Astrocyte of the hippocampus (primary cell): ENCODE results near the gene ZDHHC7.
A peak's percentile ranks its signal among the peaks of the same experiment; 100 is the strongest.

Experiments
- DNase-seq: peaks from one replicate; pipeline ENCODE4 v3.0.0; 2011; ENCODE audit warnings: low read depth, low spot score

Gene ZDHHC7

DNA sequence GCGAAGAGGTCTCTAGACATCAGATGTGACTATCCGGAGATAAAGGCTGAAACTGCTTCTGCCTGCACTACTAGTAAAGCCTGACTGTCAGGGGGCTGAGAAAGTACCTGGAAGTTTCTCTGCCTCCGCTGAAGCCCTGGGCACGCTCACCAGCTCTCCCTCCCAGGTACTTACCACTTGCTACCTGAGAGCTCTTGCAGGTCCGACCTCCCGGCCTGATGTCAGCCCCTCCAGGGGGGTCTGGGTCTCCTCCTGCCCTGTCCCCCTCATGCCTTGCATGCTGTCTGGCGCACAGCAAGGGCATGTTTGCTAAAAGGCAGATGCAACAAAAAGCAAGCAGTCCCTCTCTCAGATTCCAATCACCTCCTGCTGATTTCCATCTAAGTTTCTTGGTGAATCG lies 17.4 kb downstream of the ZDHHC7 start:
- DNase-seq: no peak

DNA sequence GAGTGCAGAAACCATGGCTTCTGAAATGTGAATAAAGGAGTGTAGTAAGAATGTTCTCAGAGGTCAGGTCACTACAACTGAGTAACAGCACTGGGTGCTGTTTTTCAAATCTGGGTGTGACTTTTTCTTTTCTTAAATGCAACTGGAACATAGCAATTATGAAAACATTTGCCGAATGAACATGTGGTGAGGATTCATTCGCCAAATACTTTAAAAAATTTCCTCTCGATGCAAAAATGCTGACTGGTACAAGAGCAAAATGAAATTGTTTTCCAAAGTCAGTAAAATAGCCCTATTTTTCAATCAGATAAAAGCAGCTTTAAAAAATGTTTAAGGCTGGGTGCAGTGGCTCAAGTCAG lies 18.6 kb downstream of the ZDHHC7 start:
- DNase-seq: no peak

DNA sequence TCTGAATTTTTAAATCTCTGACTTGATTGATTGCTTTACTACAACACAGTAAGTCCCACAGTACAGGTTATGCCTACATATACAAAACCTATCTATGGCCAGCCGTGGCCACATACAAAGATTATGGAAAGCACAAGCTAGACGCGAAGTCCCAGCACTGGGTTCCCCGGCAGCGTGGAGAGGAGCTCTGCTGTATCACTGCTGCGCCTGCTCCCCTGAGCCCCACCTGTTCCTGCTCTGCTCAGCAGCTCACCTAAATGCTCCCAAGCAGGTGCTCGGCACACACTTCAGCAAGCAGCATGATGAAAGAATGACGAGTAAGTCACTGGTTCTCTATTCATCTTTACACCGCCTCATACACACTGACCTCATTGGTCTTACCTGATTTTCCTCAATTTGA lies 20.6 kb downstream of the ZDHHC7 start:
- DNase-seq: no peak

DNA sequence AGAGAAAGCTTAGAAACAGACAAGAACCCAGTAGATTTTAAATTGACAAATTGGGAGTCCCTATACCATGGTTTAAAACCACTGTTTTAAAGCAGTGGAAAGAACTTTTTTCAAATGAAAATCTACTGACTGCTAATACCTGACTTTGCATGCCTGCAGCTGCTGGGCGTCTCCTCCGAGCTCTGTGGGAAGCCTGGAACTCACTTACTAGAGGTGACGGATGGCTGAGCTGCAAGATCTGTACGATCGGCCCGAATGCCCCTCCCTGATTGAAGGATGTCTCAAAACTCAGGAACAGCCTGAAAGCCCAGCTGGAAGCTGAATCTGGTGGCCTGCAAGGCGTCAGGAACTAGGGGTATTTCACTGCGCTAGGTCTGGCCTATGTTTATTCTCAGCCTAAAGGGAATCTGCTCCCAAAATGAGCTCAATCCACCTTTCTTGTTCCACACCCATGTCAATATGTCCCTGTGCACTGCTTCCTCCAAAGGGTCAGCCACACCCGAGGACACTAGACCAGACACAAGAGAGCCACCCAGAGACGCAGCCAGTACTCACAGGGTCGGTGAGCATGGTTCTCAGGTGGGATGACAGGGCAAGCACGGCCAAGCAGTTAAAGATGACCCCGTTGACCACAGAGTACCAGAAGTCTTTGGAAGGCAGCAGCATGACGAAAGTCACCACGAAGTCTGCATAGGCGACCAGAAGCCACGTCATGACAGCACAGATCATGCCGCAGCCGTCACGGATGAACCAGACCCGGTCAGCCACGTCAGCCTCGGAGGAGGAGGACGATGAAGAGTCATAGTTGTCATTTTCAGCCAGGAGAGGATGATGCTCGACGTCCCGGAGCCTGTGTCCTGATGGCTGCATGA lies 21.4 kb downstream of the ZDHHC7 start:
- no peak for DNase-seq

DNA sequence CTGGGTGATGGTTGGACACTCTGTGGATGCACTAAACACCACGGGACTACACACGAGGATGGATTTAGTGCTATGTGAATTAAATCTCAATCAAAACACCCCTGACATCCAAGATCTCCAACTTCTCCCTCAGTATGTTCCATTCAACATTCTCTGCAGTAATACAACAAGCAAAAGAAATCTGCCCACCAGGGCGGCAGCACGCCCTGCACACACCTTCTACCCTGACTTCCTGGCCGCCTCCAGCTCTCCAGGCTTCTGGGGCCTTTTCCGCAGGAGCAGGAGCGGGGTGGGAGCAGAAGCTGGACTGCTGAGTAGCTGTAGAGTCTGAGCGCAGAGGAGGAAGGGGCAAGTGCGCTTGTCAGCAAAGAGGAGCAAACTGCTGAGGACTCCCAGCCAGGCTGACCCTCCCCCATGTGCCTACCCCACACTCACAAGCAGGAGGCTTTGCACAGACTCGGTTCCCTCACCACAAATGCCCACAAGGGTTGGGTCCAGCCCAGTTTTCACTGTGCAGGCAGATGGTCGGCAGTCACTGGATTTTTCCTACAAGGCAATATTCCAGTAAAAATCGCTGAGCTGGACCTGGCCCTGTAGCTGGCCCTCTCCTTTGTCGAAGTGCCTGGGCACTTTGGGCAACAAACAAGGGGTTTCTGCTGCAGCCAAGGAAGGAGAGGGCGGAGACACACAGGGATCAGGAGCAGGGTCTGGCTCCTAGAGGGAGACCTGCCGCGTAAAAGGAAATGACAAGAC lies 22.8 kb downstream of the ZDHHC7 start:
- no peak for DNase-seq

DNA sequence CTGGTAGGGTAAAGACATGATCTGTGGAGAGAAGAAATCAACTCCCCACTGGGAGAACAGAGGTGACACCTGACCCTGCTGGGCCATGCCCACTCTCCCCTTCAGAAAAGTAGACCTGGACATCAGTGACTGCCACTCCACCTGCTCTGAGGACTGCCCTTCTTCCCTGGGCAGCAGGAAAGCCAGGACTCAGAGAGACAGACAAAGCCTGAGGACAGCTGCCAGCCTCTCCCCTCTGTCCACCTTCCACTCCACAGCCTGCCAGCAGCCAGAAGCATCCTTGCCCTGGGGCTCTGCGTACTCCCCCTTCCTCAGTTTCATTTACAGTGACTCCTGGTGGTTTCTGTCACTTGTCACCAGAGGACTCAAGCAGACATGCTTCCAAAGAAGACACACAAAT lies 24.5 kb downstream of the ZDHHC7 start:
- no peak for DNase-seq

DNA sequence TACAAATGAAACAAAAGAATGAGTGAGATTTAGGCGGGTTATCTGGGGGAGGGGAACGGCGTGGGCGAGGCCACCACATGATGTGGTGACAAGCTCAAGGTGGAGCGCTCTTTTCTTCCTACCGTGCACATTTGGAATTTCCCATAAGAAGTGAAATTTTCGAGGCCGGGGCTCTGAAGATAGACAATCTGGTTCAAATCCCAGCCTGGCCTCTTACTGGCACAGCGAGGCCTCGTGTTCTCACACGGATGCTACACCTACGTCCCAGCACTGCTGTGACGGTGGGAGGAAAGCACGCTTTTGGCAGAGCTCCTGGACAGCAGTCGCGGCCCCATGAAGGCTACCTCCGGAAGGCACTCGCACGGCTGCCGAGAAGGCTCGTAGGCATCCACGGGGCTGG lies 25.2 kb downstream of the ZDHHC7 start:
- no peak for DNase-seq

DNA sequence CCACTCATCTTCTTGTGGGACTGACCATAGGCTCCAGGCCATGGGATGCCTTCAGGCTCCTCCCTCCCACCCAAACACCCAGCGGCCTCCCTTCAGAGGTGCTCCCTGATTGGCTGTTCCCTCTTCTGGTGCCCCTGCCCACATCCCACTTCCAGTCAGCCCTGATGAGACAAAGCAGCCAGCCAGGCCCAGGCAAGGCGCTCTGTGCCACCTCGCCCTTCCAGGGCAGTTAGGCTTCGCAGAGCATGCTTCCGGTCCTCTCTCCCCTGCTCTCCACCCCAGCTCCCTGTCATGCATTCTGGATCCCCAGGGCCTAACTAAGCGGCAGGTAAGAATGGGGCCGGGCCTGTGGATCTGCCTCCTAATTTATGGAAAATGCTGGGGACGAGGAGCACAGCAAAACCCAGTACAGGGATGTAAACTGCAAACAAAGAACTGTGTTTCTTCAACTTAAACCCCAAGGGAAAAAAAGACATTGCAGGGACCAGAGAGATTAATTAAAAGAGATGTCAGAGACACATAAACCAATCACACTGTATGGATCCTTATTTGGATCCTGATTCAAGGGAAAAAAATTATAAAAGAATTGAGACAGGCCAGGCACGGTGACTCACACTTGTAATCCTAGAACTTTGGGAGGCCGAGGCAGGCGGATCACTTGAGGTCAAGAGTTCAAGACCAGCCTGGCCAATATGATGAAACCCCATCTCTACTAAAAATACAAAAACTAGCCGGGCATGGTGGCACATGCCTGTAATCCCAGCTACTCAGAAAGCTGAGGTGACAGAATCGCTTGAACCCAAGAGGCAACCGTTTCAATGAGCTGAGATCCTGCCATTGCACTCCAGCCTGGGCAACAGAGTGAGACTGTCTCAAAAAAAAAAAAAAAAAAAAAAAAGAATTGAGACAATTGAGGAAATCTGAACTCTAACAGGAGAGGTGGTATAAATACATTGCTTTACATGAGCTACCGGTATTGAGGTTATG lies 26.0 kb downstream of the ZDHHC7 start:
- peak; percentile 77 for DNase-seq

DNA sequence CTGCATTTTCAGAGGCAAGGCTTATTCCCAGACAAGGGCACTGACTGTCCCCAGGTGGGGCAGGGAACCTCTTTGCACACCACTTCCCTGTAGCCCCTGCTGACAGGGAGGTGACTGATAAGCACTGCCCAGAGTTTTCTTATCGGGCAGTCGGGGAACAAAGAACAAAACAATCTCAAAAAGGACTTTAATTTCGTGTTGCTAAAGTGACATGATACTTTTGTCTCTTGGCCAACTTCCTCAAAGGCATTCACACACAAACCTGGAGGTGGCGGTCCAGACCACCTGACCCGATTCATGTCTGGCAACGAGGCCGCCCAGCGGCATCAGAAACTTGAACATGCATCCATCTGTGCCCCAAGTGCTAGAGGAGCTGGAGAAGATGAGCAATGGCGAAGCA lies 28.9 kb downstream of the ZDHHC7 start:
- no peak for DNase-seq

DNA sequence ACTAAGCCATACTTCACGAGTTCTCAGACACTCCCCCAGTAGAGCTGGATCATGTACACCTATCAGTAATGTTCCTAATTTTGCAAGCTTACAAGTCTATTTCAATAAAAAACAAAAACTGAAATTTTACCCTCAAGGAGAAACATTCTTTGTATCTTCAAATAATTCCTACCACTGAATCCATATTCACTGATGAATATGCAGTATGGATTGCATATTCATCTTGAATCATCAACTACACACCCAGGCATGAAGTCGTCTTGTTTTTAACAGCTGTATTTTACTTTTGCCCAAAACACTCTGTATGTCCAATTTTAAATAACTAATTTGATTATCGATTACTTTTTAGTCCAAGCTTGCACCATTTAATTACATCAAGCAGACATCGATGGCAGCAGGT lies 31.8 kb downstream of the ZDHHC7 start:
- no peak for DNase-seq

DNA sequence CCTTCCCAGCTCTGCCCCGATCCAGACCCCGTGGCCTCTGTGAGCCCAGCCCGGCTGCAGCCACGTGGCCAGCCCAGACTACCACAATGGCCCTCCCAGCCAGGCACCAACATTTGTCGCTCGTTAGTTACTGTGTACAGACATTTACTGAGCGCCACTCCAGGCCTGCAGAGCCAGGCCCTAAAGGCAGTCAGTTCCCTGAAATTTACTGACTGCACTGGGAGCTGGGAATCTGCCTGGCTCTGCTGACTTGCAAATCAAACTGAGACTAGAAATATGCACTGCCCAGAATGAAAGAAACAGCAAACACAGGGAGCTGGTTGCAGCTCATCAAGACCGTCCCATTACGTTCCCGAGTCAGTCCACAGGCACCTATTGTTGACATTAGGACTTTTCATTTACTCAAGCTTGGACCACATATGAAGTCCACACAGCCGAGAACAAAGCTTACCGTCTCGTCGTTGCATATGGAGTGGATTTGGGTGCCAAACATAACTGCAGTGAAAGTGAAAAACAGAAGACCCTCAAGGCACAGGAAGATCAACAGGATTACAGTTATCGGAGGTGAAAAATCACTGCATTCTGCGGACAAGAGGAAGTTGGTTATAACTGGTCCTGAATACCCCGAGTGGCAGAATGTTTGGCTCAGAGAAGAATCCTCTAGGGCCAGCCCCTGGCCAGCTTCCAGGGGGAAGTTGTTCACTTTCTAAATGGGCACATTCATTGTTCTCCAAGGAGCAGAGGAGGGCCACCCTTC lies 34.5 kb downstream of the ZDHHC7 start:
- peak; percentile 55 for DNase-seq

DNA sequence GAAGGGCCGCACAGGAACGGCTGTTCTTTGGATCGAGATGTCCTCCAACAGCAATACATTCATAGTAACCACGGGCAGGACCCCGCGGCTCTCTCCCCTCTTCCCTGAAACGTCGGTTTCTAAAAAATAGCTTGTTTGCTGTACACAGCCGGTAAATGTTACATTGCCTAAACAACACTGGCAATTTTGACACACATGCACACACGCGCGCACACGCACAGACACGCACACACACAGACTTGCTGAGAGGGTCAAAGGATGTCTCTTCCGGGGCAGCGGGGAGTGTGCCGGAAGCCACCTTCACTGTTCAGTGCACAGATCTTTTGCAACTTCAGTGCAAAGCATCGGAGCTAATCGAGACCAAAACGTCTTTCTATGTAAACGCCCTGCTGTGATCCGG lies 35.8 kb downstream of the ZDHHC7 start:
- DNase-seq: no peak

DNA sequence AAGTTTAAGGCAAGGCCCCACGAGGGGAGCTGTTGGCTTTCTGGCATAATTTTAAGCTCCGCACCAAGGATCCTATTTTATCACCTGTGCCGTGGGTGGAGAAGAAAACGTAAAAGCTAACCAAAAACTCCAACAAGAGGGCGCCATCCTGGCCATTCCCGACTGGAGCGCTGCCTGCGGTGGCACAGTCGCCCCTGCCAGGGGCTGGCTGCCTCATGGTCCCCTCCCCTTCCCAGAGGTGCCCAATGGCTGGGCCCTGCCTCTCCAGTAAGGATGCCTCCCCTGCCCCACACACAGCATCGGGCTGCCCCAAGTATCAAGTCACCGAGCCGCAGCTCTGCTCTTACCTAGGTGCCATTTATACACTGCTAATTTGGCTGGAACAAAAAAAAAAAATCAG lies 36.3 kb downstream of the ZDHHC7 start:
- no peak for DNase-seq

DNA sequence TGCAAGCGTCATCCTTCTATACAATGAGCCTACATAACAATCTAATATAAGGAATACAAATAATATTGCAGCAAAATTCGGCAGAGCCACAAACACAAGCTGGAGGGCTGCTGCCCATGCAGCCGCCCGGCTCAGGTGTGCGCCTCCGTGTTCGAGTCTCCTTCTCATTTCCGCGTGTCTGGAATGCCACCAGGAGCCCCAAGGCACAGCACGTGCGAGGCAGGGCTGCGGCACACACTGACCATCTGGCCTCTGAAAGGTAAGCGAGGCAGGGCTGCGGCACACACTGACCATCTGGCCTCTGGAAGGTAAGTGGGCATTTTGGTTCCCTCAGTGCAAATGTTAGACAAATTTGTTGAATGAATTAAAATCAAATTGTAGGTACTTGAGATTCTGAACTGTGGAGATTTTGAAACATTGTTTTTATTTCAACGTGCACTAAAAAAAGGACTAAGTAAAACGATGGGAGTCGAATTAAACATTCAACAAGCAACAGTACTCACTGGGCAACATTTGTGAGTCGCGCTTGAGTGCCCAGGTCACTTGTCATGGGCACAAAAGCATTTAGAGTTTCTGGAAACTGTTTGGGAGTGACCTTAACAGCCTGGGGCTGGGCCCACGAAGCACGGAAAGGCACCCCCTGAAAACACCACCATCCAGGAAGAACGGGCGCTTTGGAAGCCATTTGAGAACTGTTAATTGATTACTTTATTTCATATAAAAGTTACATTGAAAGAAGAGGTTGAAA lies 37.4 kb downstream of the ZDHHC7 start:
- no peak for DNase-seq

DNA sequence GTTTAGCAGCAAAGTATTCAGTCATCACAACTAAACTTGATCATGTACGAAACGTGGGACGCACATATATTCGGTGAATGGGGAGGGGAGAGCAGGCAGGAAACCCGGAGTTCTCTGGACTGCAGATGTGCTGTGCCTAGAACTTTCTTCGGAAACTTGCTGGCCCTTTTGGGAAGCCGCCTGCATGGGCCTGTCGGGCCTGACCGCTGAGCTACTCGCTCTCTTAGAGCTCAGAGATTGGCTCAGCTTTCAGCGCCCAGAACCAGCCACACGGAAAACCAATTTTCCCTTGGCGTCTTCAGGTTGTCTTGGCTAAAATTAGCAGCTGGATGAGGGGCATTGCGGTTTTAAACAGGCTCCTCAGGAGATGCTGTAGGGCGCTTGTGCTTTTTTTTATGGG lies 38.1 kb downstream of the ZDHHC7 start:
- DNase-seq: no peak

DNA sequence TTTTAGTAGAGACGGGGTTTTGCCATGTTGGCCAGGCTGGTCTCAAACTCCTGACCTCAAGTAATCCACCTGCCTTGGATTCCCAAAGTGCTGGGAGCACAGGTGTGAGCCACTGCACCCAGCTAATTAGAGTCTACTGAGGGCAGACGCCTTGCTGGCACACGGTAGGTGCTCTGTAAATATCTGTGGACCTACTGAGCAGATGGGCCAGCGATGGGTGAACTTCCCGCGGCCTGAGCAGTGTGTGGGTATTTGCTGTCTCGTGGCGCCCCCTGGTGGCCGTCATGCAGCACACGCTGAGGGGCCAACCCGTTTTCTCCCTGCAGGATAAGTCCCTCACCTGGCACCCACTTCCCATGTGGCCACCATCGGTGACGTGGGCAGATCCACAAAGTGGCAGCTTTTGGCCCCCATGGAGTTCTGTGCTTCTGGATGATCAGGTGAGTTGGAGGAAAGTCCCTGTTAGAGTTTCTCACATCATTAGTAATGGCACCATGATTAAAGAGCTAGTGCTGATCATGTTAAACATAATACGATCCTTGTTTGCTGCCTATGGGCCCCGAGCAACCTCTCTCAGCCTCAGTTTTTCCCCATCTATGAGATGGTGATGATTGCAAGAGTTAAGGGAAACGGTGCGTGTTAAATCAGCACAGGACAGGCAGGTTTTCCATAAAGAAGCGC lies 40.7 kb downstream of the ZDHHC7 start:
- DNase-seq: peak; percentile 86

DNA sequence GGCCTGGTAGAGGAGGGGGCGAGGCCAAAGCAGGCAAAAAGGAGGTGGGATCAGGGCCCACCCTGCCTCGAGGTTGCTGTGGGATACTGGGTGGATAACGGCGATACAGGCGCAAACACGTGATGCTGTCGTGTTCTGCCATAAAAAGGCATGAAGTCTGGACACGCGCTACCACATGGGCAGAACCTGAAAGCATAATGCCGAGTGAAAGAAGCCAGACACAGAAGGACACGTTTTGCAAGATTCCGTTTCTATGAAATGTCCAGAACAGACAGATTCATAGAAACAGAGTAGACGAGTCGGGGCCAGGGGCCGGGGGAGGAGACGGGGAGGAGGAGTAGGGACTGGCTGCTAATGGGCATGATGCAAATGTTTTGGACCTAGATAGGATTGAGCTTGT lies 43.5 kb downstream of the ZDHHC7 start:
- no peak for DNase-seq

DNA sequence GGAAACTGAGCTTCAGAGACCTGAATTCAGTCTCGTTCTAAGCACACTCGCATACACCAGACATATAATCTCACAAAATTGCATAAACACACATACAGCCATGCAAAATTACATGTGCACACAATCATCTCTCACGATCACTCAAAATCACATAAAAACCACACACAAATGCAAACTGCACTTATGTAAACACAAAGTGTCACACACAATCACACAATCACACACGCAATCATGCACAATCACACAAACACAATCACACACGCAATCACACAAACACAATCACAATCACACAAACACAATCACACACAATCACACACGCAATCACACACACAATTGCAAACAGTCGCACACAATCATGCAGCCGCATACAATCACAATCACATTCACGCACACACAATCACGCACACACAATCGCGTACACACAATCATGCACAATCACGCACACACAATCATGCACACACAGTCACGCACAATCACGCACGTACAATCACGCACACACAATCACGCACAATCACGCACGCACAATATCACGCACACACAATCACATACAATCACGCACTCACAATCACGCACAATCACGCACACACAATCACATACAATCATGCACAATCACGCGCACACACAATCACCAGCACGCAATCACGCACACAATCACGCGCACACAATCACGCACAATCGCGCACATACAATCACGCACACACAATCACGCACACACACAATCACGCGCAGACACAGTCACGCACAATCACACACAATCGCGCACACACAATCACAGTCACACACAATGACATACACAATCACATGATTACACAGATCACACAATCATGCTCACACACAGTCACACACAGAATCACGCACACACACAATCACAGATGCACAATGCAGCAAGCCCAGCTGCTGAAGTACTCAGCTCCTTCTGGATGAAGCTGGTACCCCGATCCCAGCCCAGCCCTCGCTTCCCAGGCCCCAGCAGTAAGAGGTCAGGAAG lies 45.6 kb downstream of the ZDHHC7 start:
- no peak for DNase-seq
